ENCODE results near the gene TRIB2.

Gene TRIB2

DNA sequence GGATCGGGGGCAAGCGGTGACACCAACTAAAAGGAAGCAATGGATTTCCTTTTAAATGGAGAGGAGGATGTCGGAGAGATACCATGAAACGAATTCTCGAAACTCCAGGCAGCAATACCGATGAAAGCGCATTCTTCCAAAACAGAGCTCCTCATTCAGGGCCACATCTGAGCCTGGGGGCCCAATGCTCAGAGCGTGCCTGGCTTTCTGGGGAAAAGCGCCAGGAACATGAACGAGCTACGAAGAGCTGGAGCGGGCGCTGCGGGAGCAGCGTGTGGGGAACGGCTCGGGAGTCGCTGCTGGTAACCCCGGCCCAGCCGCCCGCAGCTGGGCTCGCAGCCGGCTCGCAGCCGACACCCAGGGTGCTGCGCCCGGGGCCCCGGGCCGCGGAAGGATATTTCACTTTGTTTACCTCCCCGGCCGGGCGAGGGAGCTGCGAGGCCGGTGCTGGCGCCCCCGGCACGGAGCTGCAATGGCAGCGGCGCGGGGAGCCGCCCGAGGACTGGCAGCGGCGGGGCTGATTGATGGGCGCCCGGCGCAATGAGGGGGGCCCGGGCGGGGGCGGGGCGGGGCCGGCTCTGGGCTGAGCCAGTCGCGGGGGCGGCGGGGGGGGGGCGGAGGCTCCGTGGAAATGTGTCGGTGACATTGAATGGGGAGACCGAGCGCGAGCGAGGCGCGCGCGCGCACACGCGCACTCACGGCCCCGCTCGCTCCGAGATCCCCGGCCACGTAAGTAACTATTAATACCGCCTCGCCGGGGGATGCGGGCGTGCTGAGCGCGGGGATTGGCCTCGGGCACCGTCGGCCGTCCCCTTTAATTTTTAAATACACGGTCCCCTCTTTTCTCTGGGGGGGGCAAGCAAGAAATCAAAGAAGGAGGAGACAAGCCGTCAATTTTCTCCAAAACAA lies at the start of gene TRIB2:
TRIB2 (plus strand) TSS at position 655 of the 909 bp plus-strand sequence. CDS start 1,372 bp downstream, outside the sequence.
- TF ChIP-seq, protein P1, sequence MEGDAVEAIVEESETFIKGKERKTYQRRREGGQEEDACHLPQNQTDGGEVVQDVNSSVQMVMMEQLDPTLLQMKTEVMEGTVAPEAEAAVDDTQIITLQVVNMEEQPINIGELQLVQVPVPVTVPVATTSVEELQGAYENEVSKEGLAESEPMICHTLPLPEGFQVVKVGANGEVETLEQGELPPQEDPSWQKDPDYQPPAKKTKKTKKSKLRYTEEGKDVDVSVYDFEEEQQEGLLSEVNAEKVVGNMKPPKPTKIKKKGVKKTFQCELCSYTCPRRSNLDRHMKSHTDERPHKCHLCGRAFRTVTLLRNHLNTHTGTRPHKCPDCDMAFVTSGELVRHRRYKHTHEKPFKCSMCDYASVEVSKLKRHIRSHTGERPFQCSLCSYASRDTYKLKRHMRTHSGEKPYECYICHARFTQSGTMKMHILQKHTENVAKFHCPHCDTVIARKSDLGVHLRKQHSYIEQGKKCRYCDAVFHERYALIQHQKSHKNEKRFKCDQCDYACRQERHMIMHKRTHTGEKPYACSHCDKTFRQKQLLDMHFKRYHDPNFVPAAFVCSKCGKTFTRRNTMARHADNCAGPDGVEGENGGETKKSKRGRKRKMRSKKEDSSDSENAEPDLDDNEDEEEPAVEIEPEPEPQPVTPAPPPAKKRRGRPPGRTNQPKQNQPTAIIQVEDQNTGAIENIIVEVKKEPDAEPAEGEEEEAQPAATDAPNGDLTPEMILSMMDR (conservative IDR thresholded peaks at IDR 0.05; ENCODE audit: low read depth, low read length): no peak; the same call in none of the 2 replicates
- H4K20me1 ChIP-seq (ENCODE audit: insufficient read depth): no peaks in the 10 kb centered on the region
- H3K27me3 ChIP-seq (ENCODE audit: insufficient read depth, low read depth): peaks cover 10% of the 10 kb centered on the region
- peaks cover 7% of the 10 kb centered on the region for H3K4me1 ChIP-seq (ENCODE audit: low read depth, poor library complexity, severe bottlenecking)
- peak within 1 kb of the TSS; percentile 90 for H3K4me2 ChIP-seq
- H3K27ac ChIP-seq: no peak within 1 kb of the TSS; the same call in 1 of the 2 replicates
- H3K36me3 ChIP-seq (ENCODE audit: insufficient read depth): no peaks in the 10 kb centered on the region
- H3K9ac ChIP-seq: peak within 1 kb of the TSS; percentile 37; the same call in 1 of the 2 replicates
- peak within 1 kb of the TSS; percentile 77 for H3K4me3 ChIP-seq (IDR thresholded peaks at IDR 0.05; ENCODE audit: insufficient read depth, low read depth, low read length)
- peak within 1 kb of the TSS; percentile 99 for H2AFZ ChIP-seq (ENCODE audit: low read depth)
- no peaks in the 10 kb centered on the region for H3K79me2 ChIP-seq (ENCODE audit: insufficient read depth, low read depth)

DNA sequence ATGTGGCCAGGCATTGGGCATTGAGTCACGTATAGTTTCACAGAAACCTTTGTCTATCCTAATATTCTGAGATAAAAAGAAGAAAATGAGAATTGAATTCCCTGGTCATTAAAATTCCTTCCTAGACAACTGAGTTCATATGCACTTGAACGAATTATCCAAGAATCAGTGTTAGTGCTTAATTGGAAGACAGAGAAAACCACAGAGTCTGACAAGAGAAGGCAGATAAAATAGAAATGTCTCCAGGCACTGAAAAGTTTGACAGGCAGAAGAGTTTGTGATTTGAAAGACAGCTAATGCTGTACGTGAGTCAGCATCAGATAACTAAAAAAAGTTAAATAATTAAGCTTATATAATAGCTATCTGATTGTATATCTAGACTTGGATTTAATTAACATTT lies 47.7 kb upstream of the TRIB2 start:
- H3K27me3 ChIP-seq (ENCODE audit: insufficient read depth, low read depth): no peaks in the 10 kb centered on the region
- H3K27ac ChIP-seq: no peak overlapping the region
- H4K20me1 ChIP-seq (ENCODE audit: insufficient read depth): no peaks in the 10 kb centered on the region
- no peak overlapping the region for H3K9ac ChIP-seq
- H3K4me1 ChIP-seq (ENCODE audit: low read depth, poor library complexity, severe bottlenecking): no peaks in the 10 kb centered on the region
- no peak overlapping the region for H3K4me3 ChIP-seq (IDR thresholded peaks at IDR 0.05; ENCODE audit: insufficient read depth, low read depth, low read length)
- no peak overlapping the region for H3K4me2 ChIP-seq
- TF ChIP-seq, protein P1 (conservative IDR thresholded peaks at IDR 0.05; ENCODE audit: low read depth, low read length): no peak
- no peaks in the 10 kb centered on the region for H3K36me3 ChIP-seq (ENCODE audit: insufficient read depth)
- H3K79me2 ChIP-seq (ENCODE audit: insufficient read depth, low read depth): no peaks in the 10 kb centered on the region
- no peak overlapping the region for H2AFZ ChIP-seq (ENCODE audit: low read depth)

DNA sequence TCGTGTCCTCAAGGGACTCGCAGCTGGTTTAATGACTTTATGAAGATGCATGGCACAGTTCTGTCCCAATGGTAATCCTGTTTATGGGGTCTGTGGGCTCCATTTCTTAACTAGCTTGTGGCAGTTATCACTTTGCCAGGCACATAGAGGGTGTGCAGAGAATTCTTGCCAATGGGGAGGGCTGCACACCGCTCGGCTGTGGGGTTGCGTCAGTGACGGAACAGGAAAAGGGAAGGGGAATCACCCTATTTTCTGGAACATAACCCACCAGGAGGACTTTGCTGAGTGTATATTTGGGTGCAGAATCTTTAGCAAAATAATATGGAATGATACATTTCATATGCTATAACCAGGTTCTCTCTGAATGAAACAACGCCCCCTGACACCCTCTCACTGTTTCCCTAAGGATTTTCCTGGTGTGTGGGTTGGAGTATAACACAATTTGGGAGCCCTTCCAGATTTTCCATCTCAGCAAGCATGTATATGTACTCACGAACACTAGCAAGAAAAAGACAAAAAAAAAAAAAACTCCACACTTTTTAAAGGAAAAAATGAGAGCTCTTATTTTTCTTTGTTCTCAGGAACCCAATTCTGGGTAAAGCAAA lies 43.9 kb upstream of the TRIB2 start:
- Histone ChIP-seq H4K20me1 (ENCODE audit: insufficient read depth) (no peaks in the 10 kb centered on the region), H2AFZ (ENCODE audit: low read depth) (no peak overlapping the region)

DNA sequence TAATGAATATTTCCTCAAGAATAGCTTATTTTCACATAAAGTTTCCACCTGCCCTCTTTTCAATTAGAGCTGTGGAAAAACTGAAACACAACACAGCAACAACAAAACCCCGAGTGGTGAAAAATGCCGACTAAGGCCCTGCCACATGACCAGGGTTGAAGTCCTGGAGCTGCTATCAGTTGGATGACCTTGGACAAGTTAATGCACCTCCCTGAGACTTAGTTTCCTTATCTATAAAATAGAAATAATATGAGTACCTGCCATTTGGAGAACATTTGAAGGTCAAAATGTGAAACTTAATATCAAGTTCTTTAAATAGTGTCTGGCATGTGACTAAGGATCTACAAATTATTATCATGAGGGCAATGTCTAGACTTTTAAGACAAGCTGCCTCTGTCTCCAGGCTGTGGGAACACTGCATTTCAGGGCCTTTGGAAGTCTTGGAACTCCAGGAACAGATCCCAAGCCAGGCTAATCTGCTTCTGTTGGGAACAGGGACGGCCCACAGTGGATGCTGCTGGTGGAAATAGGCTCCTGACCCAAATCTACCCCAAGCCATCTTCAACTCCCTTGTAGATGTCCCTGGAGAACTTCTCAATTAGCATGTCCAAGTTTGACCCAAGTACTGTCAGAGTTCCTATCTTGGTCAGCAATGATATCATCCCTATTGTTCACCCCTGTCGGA lies 42.0 kb upstream of the TRIB2 start:
- no peak overlapping the region for H3K27ac ChIP-seq
- TF ChIP-seq, protein P1 (conservative IDR thresholded peaks at IDR 0.05; ENCODE audit: low read depth, low read length): no peak

More for the DNA sequence above, 43.9 kb upstream of the TRIB2 start:
- no peaks in the 10 kb centered on the region for H3K4me1 ChIP-seq (ENCODE audit: low read depth, poor library complexity, severe bottlenecking)
- H3K9ac ChIP-seq: no peak overlapping the region
- no peaks in the 10 kb centered on the region for H3K79me2 ChIP-seq (ENCODE audit: insufficient read depth, low read depth)
- H3K27ac ChIP-seq: no peak overlapping the region
- no peak overlapping the region for H3K4me3 ChIP-seq (IDR thresholded peaks at IDR 0.05; ENCODE audit: insufficient read depth, low read depth, low read length)
- TF ChIP-seq, protein P1 (conservative IDR thresholded peaks at IDR 0.05; ENCODE audit: low read depth, low read length): no peak
- H3K36me3 ChIP-seq (ENCODE audit: insufficient read depth): no peaks in the 10 kb centered on the region
- no peaks in the 10 kb centered on the region for H3K27me3 ChIP-seq (ENCODE audit: insufficient read depth, low read depth)
- no peak overlapping the region for H3K4me2 ChIP-seq

More for the DNA sequence above, 42.0 kb upstream of the TRIB2 start:
- no peaks in the 10 kb centered on the region for H3K4me1 ChIP-seq (ENCODE audit: low read depth, poor library complexity, severe bottlenecking)
- H3K4me2 ChIP-seq: no peak overlapping the region
- no peaks in the 10 kb centered on the region for H3K36me3 ChIP-seq (ENCODE audit: insufficient read depth)
- H3K4me3 ChIP-seq (IDR thresholded peaks at IDR 0.05; ENCODE audit: insufficient read depth, low read depth, low read length): no peak overlapping the region
- H2AFZ ChIP-seq (ENCODE audit: low read depth): no peak overlapping the region
- H4K20me1 ChIP-seq (ENCODE audit: insufficient read depth): no peaks in the 10 kb centered on the region
- H3K79me2 ChIP-seq (ENCODE audit: insufficient read depth, low read depth): no peaks in the 10 kb centered on the region
- no peaks in the 10 kb centered on the region for H3K27me3 ChIP-seq (ENCODE audit: insufficient read depth, low read depth)
- no peak overlapping the region for H3K9ac ChIP-seq
